HG03159 (cell line): ENCODE data around the gene CDH3.

Source experiments
- ATAC-seq: cut with Tn5 transposase; IDR thresholded peaks from one replicate; pipeline ENCODE4 v1.9.1; 2021; ENCODE audit warnings: mild to moderate bottlenecking, moderate library complexity; ENCODE audit not compliant: unreplicated experiment

CDH3 gene

GRCh38 chr16:68646953-68647659 lies 2.0 kb downstream of the CDH3 start:
- no peak for ATAC-seq

- no peak for ATAC-seq
These were observed 6.0 kb downstream of the CDH3 start for GRCh38 chr16:68651136-68651535.

- ATAC-seq: no peak
These were observed 7.5 kb downstream of the CDH3 start for GRCh38 chr16:68652659-68653058.

- ATAC-seq: no peak
These were observed 10.7 kb downstream of the CDH3 start for GRCh38 chr16:68655806-68656205.

DNA sequence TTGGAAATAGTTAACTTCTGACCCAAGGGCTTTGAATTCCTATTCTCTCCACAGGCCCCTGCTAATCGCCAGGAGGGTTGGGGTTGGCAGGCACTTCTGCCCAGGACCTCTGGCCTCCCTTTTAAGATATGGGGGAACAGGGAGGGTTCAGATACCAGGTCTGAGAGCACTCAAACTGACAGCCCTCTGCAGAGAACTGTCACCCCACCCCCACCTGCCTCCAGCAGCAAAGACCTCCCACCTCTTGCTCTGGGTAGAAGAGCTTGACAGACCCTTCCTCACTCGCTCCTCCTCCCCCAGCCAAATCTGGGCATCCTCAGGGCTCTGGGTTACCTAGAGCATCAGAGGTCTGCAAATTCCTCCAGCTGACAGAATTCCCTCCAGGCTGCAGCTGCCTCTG lies 11.6 kb downstream of the CDH3 start:
- no peak for ATAC-seq

DNA sequence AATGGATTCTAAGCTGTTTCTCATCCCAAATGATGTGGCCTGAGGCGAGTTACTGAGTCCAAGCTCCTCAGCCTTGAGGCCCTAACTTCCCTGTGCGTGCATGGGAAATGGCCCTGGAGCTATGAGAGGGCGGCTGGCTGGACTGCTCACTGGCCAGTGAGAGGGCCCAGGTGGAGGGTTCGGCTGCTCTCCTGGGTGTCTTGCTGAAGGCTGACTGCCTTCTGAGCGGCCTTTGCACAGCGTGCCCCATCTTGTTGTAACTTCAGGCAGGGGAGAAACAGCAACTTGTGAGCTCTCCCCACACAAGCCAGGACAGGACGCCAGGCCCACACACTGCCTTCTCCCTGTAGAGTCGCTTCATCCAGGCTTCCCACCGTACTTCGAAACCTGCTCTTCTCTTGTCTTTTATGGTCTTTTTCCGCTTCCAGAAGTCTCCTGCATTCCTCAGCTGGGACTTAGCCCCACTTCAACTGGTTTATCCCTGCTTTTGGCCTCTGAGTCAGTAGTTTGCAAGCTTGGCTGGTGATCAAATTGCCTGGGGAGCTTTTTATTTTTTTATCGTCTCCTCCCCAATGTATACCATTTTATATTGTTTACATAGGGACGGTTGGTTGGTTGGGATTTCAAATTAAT lies 13.3 kb downstream of the CDH3 start:
- ATAC-seq: no peak

DNA sequence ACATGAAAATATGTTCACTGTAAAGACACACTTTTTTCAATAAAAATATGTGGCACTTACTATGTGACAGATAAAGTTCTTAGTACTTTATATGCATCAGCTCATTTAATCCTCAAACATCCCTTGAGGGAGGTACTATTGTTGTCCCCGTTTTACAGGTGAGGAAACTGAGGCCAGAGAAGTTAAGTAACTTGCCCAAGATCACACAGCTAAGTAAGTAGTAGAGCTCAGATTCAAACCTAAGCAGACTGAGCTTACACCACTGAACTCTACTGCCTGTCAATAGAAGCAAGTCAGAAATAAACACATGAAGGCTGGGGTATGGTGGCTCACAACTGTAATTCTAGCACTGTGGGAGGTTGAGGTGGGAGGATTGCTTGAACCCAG lies 13.9 kb downstream of the CDH3 start:
- no peak for ATAC-seq

- no peak for ATAC-seq
These were observed 14.6 kb downstream of the CDH3 start for GRCh38 chr16:68659412-68660358.

GRCh38 chr16:68660359-68660795 lies 15.3 kb downstream of the CDH3 start:
- ATAC-seq: no peak

- no peak for ATAC-seq
These were observed 16.9 kb downstream of the CDH3 start for GRCh38 chr16:68662035-68662434.

DNA sequence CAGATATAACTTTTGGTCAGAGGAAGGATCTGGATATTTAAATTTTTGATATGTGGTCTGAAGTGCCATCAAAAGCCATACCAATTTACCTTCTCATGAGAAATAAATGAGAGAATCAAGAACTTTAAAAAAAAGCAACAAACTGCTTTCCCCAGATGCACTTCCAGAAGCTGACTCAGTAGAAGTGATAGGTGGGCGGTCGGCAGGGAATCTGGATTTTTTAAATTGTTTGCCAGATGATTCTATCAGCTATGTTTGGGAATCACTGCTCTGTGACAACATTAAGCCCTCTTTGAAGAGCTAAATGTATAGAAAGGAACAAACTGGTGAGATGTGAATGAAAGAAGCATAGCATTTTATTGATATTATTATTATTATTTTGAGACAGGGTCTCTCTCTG lies 19.2 kb downstream of the CDH3 start:
- no peak for ATAC-seq

- ATAC-seq: no peak
These were observed 20.4 kb downstream of the CDH3 start for GRCh38 chr16:68665501-68665900.

GRCh38 chr16:68668266-68668665 lies 23.2 kb downstream of the CDH3 start:
- no peak for ATAC-seq

DNA sequence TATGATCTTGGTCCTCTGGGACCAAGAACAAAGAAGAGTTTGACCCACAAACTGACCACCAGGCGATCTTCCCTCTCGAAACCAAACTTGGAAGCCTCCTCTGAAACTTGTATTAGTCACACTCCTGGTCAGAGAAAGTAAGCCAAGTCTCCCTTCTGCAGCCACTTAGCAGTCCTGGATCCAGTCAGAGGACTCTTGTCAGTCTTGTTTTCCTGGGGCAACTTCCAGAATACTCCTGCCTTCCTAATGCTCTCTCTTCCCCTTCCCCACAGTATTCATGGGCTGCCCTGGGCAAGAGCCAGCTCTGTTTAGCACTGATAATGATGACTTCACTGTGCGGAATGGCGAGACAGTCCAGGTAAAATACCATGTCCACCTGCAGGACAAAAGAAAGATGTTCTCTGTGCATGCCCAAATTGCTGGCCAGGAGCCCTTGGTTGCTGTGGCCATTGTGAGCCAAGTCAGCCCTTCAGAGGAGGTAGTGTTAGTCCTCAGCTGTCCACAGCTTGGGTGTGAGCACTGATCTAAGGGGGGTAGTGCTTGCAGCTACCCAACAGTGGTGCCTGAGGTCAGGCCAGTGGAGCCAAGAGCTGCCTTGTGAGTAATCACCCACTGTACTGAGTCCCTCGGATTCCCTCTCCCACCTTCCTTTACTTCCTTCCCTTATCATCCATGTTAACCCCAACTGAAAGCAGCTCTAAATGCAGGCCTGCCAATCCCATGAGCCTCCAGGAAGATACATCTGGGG lies 31.2 kb downstream of the CDH3 start:
- ATAC-seq: no peak

- ATAC-seq: no peak
These were observed 35.9 kb downstream of the CDH3 start for GRCh38 chr16:68681038-68681437.

- no peak for ATAC-seq
These were observed 40.8 kb downstream of the CDH3 start for GRCh38 chr16:68685685-68686478.

DNA sequence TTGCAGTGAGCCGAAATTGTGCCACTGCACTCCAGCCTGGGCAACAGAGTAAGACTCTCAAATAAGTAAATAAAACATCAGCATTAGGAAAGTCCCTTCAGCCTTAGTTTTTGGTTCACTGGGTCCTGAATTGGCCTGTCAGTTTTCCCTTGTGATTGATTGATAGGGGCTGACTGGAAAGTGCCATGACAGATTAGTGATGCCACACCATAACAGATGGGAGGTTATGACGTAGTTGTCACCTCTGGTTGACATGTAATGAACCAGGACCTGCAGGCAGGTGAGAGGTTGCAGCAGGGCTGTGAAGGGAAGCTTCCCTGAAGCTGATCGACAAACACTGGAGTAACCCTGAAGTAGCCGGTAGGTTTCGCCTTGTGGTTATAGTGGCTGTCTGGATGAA lies 41.8 kb downstream of the CDH3 start:
- no peak for ATAC-seq

DNA sequence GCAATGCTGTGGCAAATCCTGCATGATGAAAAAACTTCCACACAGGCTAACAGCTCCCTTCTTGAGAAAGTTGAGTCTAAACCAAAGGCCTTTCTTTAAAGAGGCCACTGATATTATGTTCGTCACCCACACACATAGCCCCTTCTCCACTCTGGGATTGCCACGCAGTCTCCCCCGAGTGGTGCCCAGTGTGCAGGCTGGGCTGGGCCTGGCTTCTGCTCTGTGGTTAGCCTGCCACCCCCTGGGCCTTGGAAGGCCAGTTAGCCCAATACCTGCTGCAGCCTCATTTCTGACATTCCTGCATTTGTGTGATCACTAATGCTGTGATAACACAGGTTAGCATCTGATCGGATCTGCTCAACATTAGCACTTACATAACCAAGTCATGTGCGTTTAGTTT lies 44.8 kb downstream of the CDH3 start:
- ATAC-seq: no peak

GRCh38 chr16:68695575-68695974 lies 50.5 kb downstream of the CDH3 start:
- no peak for ATAC-seq

GRCh38 chr16:68696514-68696913 lies 51.4 kb downstream of the CDH3 start:
- no peak for ATAC-seq
